Measurements from ENCODE around the gene TM9SF1.

GRCh38 chr14:24162093-24162492 lies 33.1 kb downstream of the TM9SF1 start:
- TF ChIP-seq RFX5 (IDR thresholded peaks at IDR 0.05; ENCODE audit: low read depth, low read length) = no peak
- TF ChIP-seq CTCF (conservative IDR thresholded peaks at IDR 0.05; ENCODE audit: low read depth, low read length) = no peak
- TF ChIP-seq POLR2A (IDR thresholded peaks at IDR 0.05; ENCODE audit: low read depth, low read length) = no peak
- no peak for TF ChIP-seq ELK1 (IDR thresholded peaks at IDR 0.05; ENCODE audit: borderline replicate concordance, low read depth, low read length)
- no peak for TF ChIP-seq SMC3 (IDR thresholded peaks at IDR 0.05; ENCODE audit: low read depth, low read length)
- TF ChIP-seq MXI1 (IDR thresholded peaks at IDR 0.05; ENCODE audit: borderline replicate concordance, low read depth, low read length) = no peak
- no peak for TF ChIP-seq RAD21 (IDR thresholded peaks at IDR 0.05; ENCODE audit: low read length)
